Measurements from ENCODE around the gene PEDS1. TPM values are rescaled to one million over a fixed set of nuclear protein-coding genes. Genes with fewer than 3 reads are reported as not detected.

PEDS1 gene
- total RNA-seq, 1 experiment from 2014 or later: 53.8 TPM

DNA sequence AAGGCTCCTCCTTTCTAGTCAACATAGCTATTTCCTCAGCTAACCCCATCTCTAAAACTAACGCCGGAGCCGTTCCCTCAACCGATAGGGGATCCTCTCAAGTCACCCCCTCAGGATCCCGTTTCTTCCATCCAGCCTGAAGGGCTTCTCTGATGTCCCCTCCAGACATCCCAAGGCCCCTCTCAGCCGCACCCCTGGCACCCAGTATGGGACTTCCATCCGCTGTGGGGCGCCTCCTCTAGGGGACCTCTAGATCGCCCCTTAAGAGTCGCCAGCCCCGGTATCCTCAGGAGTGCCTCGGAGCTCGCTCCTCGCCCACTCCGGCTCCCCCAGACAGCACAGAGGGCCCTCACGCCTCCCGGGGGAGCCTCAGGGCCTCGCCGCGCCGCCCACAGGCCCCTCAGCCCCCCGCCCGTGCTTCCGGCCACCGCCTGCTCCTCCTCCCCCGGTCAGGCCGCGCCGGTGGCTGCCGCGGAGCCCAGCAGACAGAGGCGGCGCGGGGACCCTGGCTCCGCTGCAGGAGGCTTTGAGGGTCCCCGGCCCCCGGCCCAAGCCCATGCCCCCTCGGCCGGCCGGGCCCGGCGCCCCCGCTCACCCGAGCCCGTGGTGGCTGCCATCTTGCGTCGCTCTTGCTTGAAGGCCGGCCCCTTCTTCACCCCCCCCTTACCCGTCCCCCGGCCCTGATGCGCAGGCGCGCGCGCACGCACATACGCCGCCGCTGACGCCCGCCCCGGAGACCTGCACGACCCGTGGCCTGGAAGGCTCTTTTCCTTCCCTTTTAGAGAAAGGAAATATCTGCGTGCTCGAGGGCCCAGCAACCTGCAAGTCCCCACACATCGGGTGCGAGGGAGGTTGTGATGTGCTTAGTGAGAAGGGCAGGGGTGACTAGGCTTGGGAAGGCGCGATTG lies 40.8 kb downstream of the PEDS1 start, which contains the start of gene UBE2V1:
Gene UBE2V1 (minus strand): TSS at position 639 of the 908 bp plus-strand sequence. CDS start 22 bp downstream, at position 617.
- TF ChIP-seq, protein P1, sequence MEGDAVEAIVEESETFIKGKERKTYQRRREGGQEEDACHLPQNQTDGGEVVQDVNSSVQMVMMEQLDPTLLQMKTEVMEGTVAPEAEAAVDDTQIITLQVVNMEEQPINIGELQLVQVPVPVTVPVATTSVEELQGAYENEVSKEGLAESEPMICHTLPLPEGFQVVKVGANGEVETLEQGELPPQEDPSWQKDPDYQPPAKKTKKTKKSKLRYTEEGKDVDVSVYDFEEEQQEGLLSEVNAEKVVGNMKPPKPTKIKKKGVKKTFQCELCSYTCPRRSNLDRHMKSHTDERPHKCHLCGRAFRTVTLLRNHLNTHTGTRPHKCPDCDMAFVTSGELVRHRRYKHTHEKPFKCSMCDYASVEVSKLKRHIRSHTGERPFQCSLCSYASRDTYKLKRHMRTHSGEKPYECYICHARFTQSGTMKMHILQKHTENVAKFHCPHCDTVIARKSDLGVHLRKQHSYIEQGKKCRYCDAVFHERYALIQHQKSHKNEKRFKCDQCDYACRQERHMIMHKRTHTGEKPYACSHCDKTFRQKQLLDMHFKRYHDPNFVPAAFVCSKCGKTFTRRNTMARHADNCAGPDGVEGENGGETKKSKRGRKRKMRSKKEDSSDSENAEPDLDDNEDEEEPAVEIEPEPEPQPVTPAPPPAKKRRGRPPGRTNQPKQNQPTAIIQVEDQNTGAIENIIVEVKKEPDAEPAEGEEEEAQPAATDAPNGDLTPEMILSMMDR (conservative IDR thresholded peaks at IDR 0.05; ENCODE audit: low read depth, low read length): peak; percentile 64
- TF ChIP-seq EZH2phosphoT487 (IDR thresholded peaks at IDR 0.05; ENCODE audit: borderline replicate concordance, low read length): no peak
- POLR2A ChIA-PET (ENCODE audit: unreplicated experiment): no interaction called here
- Histone ChIP-seq H2AFZ (ENCODE audit: low read length) (peak within 1 kb of the TSS; percentile 79), H3K9me3 (ENCODE audit: low read length) (no peaks in the 10 kb centered on the region), H3K27ac (ENCODE audit: low read length) (peak within 1 kb of the TSS; percentile 67), H3K4me2 (ENCODE audit: low read length) (peak within 1 kb of the TSS; percentile 84), H3K27me3 (ENCODE audit: low read length) (no peaks in the 10 kb centered on the region), H3F3A (ENCODE audit: low read length, unreplicated experiment) (peaks cover 12% of the 10 kb centered on the region), H4K20me1 (ENCODE audit: low read length) (peaks cover 36% of the 10 kb centered on the region), H3K4me3 (ENCODE audit: low read length) (peak within 1 kb of the TSS; percentile 90), H3K9me2 (replicated peaks; ENCODE audit: low read length) (no peaks in the 10 kb centered on the region), H3K36me3 (ENCODE audit: low read depth, low read length) (peaks cover 9% of the 10 kb centered on the region), H3K9ac (ENCODE audit: low read length) (peak within 1 kb of the TSS; percentile 91), H3K4me1 (ENCODE audit: insufficient read depth, low read length) (peaks cover 56% of the 10 kb centered on the region), H3K79me2 (ENCODE audit: low read length) (peaks cover 73% of the 10 kb centered on the region)
- DNase-seq (peak; percentile 91), ATAC-seq (peak; percentile 58)
- CTCF ChIA-PET: no interaction called here
- intact Hi-C loops (cut with micrococcal nuclease): loop anchor here (2.0 to 10.0 kb wide), 2 partner anchors 26 to 622 kb away; partner anchors contain the start of gene PARD6B
- BruUV-seq (replicated peaks): no TSS peak

DNA sequence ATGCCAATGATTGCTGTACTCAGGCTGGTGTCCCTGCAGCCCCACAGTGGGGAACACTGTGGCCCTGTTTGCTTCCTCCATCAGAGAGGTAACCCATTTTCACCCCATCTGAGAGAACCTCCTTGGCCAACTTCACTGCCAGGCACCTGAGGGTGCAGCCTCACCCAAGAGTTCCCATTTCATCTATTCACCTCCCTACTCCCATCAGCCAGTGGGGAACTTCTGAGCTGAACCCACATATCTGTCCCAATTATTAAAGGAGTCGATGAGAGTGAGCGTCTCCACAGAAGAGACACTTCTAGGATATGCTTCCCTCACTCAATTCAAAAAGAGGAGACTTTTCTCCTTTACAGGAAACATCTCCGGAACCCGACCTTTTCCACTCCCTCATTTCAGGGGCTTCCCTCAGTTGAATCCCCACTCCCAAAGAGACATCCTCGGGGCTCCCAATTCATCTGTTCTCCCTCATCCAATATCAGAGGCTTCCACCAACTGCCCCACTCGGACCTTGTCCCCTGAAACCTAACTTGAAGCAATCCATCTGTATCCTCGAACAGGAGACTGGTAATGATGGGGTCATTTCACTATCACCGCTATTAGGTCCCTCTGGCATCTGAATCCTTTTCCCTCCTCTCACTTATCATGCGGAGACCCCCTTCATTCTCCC lies 41.6 kb downstream of the PEDS1 start:
- BruUV-seq (replicated peaks): TSS peak; percentile 31
- Histone ChIP-seq H3K27me3 (ENCODE audit: low read length) (no peaks in the 10 kb centered on the region), H3K36me3 (ENCODE audit: low read depth, low read length) (peaks cover 17% of the 10 kb centered on the region), H4K20me1 (ENCODE audit: low read length) (peaks cover 44% of the 10 kb centered on the region), H3K27ac (ENCODE audit: low read length) (peak overlapping the region; percentile 67), H3K9me2 (replicated peaks; ENCODE audit: low read length) (no peaks in the 10 kb centered on the region), H3K9ac (ENCODE audit: low read length) (peak overlapping the region; percentile 91), H3F3A (ENCODE audit: low read length, unreplicated experiment) (peaks cover 12% of the 10 kb centered on the region), H3K4me1 (ENCODE audit: insufficient read depth, low read length) (peaks cover 56% of the 10 kb centered on the region), H3K4me2 (ENCODE audit: low read length) (peak overlapping the region; percentile 84), H3K9me3 (ENCODE audit: low read length) (no peaks in the 10 kb centered on the region), H2AFZ (ENCODE audit: low read length) (peak overlapping the region; percentile 79; the same call in 1 of the 2 replicates), H3K79me2 (ENCODE audit: low read length) (peaks cover 81% of the 10 kb centered on the region), H3K4me3 (ENCODE audit: low read length) (peak overlapping the region; percentile 90)
- TF ChIP-seq, protein P1 (conservative IDR thresholded peaks at IDR 0.05; ENCODE audit: low read depth, low read length): no peak
- no peak for TF ChIP-seq EZH2phosphoT487 (IDR thresholded peaks at IDR 0.05; ENCODE audit: borderline replicate concordance, low read length)
- no peak for TF ChIP-seq EZH2 (IDR thresholded peaks at IDR 0.05; ENCODE audit: low read length, unreplicated experiment)
- CTCF ChIA-PET: no interaction called here
- POLR2A ChIA-PET (ENCODE audit: unreplicated experiment): no interaction called here
- ATAC-seq (no peak), DNase-seq (no peak)
- intact Hi-C loops (cut with micrococcal nuclease): loop anchor here (2.0 to 10.0 kb wide), 2 partner anchors 25 to 623 kb away; partner anchors contain the start of gene PARD6B
